Ammon's horn (tissue), 1 donor: ENCODE measurements around the gene GNG11.

Experiments
- DNase-seq: peaks from one replicate; pipeline ENCODE4 v3.0.0-alpha.2; 2016; ENCODE audit warnings: low spot score

GNG11 gene

GRCh38 chr7:93948873-93949272 is 27.3 kb downstream of the GNG11 start:
- DNase-seq, result no peak

GRCh38 chr7:93949423-93949822 is 27.9 kb downstream of the GNG11 start:
- DNase-seq, result no peak

GRCh38 chr7:93955304-93955703 is 33.8 kb downstream of the GNG11 start:
- no peak for DNase-seq

GRCh38 chr7:93957767-93958166 is 36.2 kb downstream of the GNG11 start:
- DNase-seq, result no peak

- DNase-seq, result no peak
Measured at GRCh38 chr7:93958216-93958615, 36.7 kb downstream of the GNG11 start.

- no peak for DNase-seq
Measured at GRCh38 chr7:93958651-93959050, 37.1 kb downstream of the GNG11 start.

- no peak for DNase-seq
Measured at GRCh38 chr7:93960986-93961385, 39.5 kb downstream of the GNG11 start.

- DNase-seq, result no peak
Measured at GRCh38 chr7:93964262-93964661, 42.7 kb downstream of the GNG11 start.

- DNase-seq, result no peak
Measured at GRCh38 chr7:93964813-93965212, 43.3 kb downstream of the GNG11 start.

- DNase-seq, result no peak
Measured at GRCh38 chr7:93968911-93969620, 47.5 kb downstream of the GNG11 start.

GRCh38 chr7:93972029-93972725 is 50.6 kb downstream of the GNG11 start:
- no peak for DNase-seq

- DNase-seq, result no peak
Measured at GRCh38 chr7:93973134-93973533, 51.6 kb downstream of the GNG11 start.

GRCh38 chr7:93977211-93977950 is 55.8 kb downstream of the GNG11 start:
- no peak for DNase-seq
